ENCODE measurements around the gene VPS13C. TPM values are rescaled to one million over a fixed set of nuclear protein-coding genes. Genes with fewer than 3 reads are reported as not detected.

Gene VPS13C
- total and polyA plus RNA-seq, 2 donors (not counting 3 experiments of a cell fraction or from before 2014, with no cell fraction given) = 10.8 to 60.3 TPM

- Histone ChIP-seq H3K36me3 (ENCODE audit: control insufficient read depth in 2 of 2, extremely low read depth in 1 of 2, insufficient read depth in 2 of 2, low read length in 2 of 2) (peaks cover 0 to 13% of the 10 kb centered on the region in 2 experiments), H3K79me2 (ENCODE audit: control insufficient read depth, insufficient read depth, low read length) (no peaks in the 10 kb centered on the region), H3K9ac (replicated peaks; ENCODE audit: extremely low read depth, insufficient read depth, low read length) (no peak overlapping the region), H2AFZ (ENCODE audit: low read depth, low read length) (no peak overlapping the region), H3K4me1 (ENCODE audit: control insufficient read depth, extremely low read depth, insufficient read depth, low read length) (peaks cover 3% of the 10 kb centered on the region), H4K20me1 (replicated peaks; ENCODE audit: control insufficient read depth, extremely low read depth, insufficient read depth, low read length) (no peaks in the 10 kb centered on the region), H3K9me3 (replicated peaks; ENCODE audit: control insufficient read depth, insufficient read depth, low read length) (no peaks in the 10 kb centered on the region), H3K9me1 (replicated peaks; ENCODE audit: control insufficient read depth, extremely low read depth, insufficient read depth, low read length) (no peaks in the 10 kb centered on the region), H3K27me3 (ENCODE audit: control insufficient read depth in 2 of 2, insufficient read depth in 2 of 2, low read length in 2 of 2) (no peaks in the 10 kb centered on the region), H3K4me3 (replicated peaks in 1 of 3; ENCODE audit: insufficient read depth in 1 of 3, low read depth in 1 of 3, low read length in 3 of 3) (no peak overlapping the region), H3K4me2 (ENCODE audit: insufficient read depth, low read length) (no peak overlapping the region), H3K27ac (ENCODE audit: insufficient read depth, low read depth, low read length) (no peak overlapping the region)
- CTCF ChIA-PET = interaction anchor here (1.3 kb wide), 1 partner anchor 11 kb away, joined by 4 read pairs; no protein-coding TSS in a partner anchor
- FAIRE-seq = no peak
- no TSS peak for BruUV-seq (replicated peaks)
- dilution Hi-C loops (cut with MboI; ENCODE audit: extremely low pct_ligation_motif_present, low sequenced_read_pairs) = no loop called here
- POLR2A ChIA-PET = no interaction called here
- peak; percentile 18 for TF ChIP-seq FOS (IDR thresholded peaks at IDR 0.05; ENCODE audit: borderline replicate concordance, insufficient read depth, low read length)
- no peak for TF ChIP-seq POLR2A (IDR thresholded peaks at IDR 0.05; ENCODE audit: low read depth, low read length)
- no peak for DNase-seq (ENCODE audit: low read depth, low spot score)
- intact Hi-C loops (cut with micrococcal nuclease) = no loop called here
Observed at GRCh38 chr15:61921093-61921492, 139.2 kb downstream of the VPS13C start.

- FAIRE-seq (peak; percentile 38), DNase-seq (ENCODE audit: low read depth, low spot score) (no peak)
- H3K27me3 ChIP-seq (ENCODE audit: control insufficient read depth in 2 of 2, insufficient read depth in 2 of 2, low read length in 2 of 2) = no peaks in the 10 kb centered on the region
- H3K4me2 ChIP-seq (ENCODE audit: insufficient read depth, low read length) = no peak overlapping the region
- H3K9ac ChIP-seq (replicated peaks; ENCODE audit: extremely low read depth, insufficient read depth, low read length) = no peak overlapping the region
- no peak overlapping the region for H3K4me3 ChIP-seq (replicated peaks in 1 of 3; ENCODE audit: insufficient read depth in 1 of 3, low read depth in 1 of 3, low read length in 3 of 3)
- no TSS peak for BruUV-seq (replicated peaks)
- ChIA-PET CTCF (interaction anchor here (1.0 to 2.0 kb wide), 3 partner anchors 13 to 37 kb away, joined by 3 to 7 read pairs (median 4); no protein-coding TSS in a partner anchor), POLR2A (no interaction called here)
- no peaks in the 10 kb centered on the region for H3K9me3 ChIP-seq (replicated peaks; ENCODE audit: control insufficient read depth, insufficient read depth, low read length)
- no peaks in the 10 kb centered on the region for H4K20me1 ChIP-seq (replicated peaks; ENCODE audit: control insufficient read depth, extremely low read depth, insufficient read depth, low read length)
- peaks cover 3 to 13% of the 10 kb centered on the region in 2 experiments for H3K36me3 ChIP-seq (ENCODE audit: control insufficient read depth in 2 of 2, extremely low read depth in 1 of 2, insufficient read depth in 2 of 2, low read length in 2 of 2)
- no peak for TF ChIP-seq FOS (IDR thresholded peaks at IDR 0.05; ENCODE audit: borderline replicate concordance, insufficient read depth, low read length)
- TF ChIP-seq GATA2 (IDR thresholded peaks at IDR 0.05; ENCODE audit: insufficient read depth, insufficient read length, low read depth, low read length) = no peak
- TF ChIP-seq MYC (IDR thresholded peaks at IDR 0.05; ENCODE audit: low read depth, low read length) = no peak
- TF ChIP-seq POLR2AphosphoS5 (IDR thresholded peaks at IDR 0.05; ENCODE audit: insufficient read depth, low read depth, low read length) = no peak
- TF ChIP-seq CTCF (IDR thresholded peaks at IDR 0.05; ENCODE audit: extremely low read depth in 1 of 2, insufficient read depth in 1 of 2, low read depth in 1 of 2, low read length in 2 of 2) = no peak
- no peak for TF ChIP-seq JUN (IDR thresholded peaks at IDR 0.05; ENCODE audit: borderline replicate concordance, insufficient read depth, insufficient read length, low read depth)
- TF ChIP-seq POLR2A (IDR thresholded peaks at IDR 0.05; ENCODE audit: low read depth, low read length) = no peak
- no peak for TF ChIP-seq EZH2 (IDR thresholded peaks at IDR 0.05; ENCODE audit: borderline replicate concordance, low read depth, low read length, severe bottlenecking)
- no peak for TF ChIP-seq MAX (IDR thresholded peaks at IDR 0.05; ENCODE audit: insufficient read depth, insufficient read length)
- intact Hi-C loops (cut with micrococcal nuclease) = no loop called here
- H2AFZ ChIP-seq (ENCODE audit: low read depth, low read length) = no peak overlapping the region
- peaks cover 3% of the 10 kb centered on the region for H3K4me1 ChIP-seq (ENCODE audit: control insufficient read depth, extremely low read depth, insufficient read depth, low read length)
- H3K79me2 ChIP-seq (ENCODE audit: control insufficient read depth, insufficient read depth, low read length) = no peaks in the 10 kb centered on the region
- H3K9me1 ChIP-seq (replicated peaks; ENCODE audit: control insufficient read depth, extremely low read depth, insufficient read depth, low read length) = no peaks in the 10 kb centered on the region
- dilution Hi-C loops (cut with MboI; ENCODE audit: extremely low pct_ligation_motif_present, low sequenced_read_pairs) = no loop called here
- H3K27ac ChIP-seq (ENCODE audit: insufficient read depth, low read depth, low read length) = no peak overlapping the region
Observed at GRCh38 chr15:61917457-61917856, 142.8 kb downstream of the VPS13C start.

All from endothelial cell of umbilical vein (primary cell).